Central memory CD8-positive, alpha-beta T cell (primary cell): Measurements from ENCODE around the gene CSNK1G1.
"Not testable (repeated sequence)": the region's sequence is repeated elsewhere in the genome, so short reads cannot be mapped to it uniquely, and the experiment has no call there.

Experiments
- ATAC-seq: fragments of 150-1000 bp; cut with Tn5 transposase; replicated peaks from 2 replicates; pipeline ENCODE4 v1.10.0; 2022; ENCODE audit warnings: mild to moderate bottlenecking, moderate FRiP score, moderate number of reproducible peaks; ENCODE audit not compliant: poor library complexity, severe bottlenecking; ENCODE audit errors: extremely low read depth
- DNase-seq, 2 donors: peaks; one replicate each; pipeline ENCODE4 v3.0.0; 2021; ENCODE audit warnings: low spot score in 2 of 2
- H3K27ac Mint-ChIP-seq: one replicate; pipeline ENCODE4 v1.8.0; 2022; ENCODE audit warnings: low read depth, mild to moderate bottlenecking, moderate library complexity, mixed read lengths
- H3K27me3 Mint-ChIP-seq: one replicate; pipeline ENCODE4 v1.8.0; 2022; ENCODE audit warnings: mixed read lengths
- H3K36me3 Mint-ChIP-seq: one replicate; pipeline ENCODE4 v1.8.0; 2022; ENCODE audit warnings: mild to moderate bottlenecking, moderate library complexity, mixed read lengths; ENCODE audit not compliant: insufficient read depth
- H3K4me1 Mint-ChIP-seq: one replicate; pipeline ENCODE4 v1.8.0; 2022; ENCODE audit warnings: mixed read lengths
- H3K4me3 Mint-ChIP-seq: one replicate; pipeline ENCODE4 v1.8.0; 2022; ENCODE audit warnings: mild to moderate bottlenecking, moderate library complexity, mixed read lengths
- H3K9me3 Mint-ChIP-seq: one replicate; pipeline ENCODE4 v1.8.0; 2022; ENCODE audit warnings: mixed read lengths

Gene CSNK1G1

DNA sequence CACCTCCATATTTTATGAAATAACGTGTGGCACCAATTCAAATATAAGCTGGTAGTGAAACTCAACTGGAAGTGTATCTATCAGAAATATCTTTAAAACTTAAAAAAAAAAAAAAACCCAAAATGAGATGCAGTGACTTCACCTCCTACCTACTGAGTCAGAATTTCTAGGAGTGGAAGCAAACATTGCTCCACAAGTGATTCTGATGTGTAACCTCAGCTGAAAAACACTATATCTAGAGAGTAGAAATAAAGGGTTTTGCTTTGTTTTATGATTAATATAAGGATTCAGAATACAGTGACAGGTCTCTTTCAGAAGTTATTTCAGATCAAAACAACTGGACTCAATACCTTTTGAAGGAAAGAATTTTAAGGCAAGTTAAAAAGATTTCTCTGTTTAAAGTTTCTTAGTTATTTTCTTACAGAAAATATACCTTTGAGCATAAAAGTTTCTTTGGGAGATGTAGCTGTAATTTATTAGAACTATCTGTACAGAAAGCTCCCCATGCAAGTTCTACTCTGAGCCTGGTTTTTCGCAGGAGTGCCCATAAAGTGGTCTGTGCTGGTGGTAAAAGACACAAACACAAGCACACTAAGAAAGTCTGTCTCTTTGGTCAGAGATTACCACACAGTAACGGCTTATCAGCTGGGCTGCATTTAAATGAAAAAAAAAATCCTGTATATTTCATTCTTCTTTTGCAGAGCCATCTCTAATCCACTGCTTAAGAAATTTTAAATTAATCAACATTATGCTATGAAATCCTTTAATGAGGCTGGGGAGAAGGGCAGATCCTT lies 133.2 kb downstream of the CSNK1G1 start:
- H3K4me3 Mint-ChIP-seq: no peak overlapping the region
- no peaks in the 10 kb centered on the region for H3K27me3 Mint-ChIP-seq
- H3K36me3 Mint-ChIP-seq: no peaks in the 10 kb centered on the region
- no peaks in the 10 kb centered on the region for H3K4me1 Mint-ChIP-seq
- no peak for ATAC-seq
- DNase-seq: no peak
- no peaks in the 10 kb centered on the region for H3K9me3 Mint-ChIP-seq
- no peak overlapping the region for H3K27ac Mint-ChIP-seq

DNA sequence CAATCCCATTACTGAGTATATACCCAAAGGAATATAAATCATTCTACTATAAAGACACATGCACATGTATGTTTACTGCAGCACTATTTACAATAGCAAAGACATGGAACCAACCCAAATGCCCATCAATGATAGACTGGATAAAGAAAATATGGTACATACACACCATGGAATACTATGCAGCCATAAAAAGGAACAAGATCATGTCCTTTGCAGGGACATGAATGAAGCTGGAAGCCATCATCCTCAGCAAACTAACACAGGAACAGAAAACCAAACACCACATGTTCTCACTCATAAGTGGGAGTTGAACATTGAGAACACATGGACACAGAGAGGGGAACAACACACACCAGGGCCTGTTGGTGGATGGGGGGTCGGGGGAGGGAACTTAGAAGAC lies 134.1 kb downstream of the CSNK1G1 start:
- not testable (repeated sequence) for H3K4me1 Mint-ChIP-seq, ATAC-seq, H3K4me3 Mint-ChIP-seq, H3K27ac Mint-ChIP-seq, H3K9me3 Mint-ChIP-seq, DNase-seq, H3K27me3 Mint-ChIP-seq, H3K36me3 Mint-ChIP-seq

DNA sequence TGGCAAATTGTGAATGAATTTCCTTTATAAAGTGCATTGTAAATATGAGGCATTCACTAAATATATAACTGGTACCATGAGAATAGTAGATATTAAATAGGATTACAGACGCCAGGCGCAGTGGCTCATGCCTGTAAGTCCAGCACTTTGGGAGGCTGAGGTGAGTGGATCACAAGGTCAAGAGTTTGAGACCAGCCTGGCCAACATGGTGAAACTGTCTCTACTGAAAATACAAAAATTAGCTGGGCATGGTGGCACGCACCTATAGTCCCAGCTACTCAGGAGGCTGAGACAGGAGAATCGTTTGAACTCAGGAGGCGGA lies 138.6 kb downstream of the CSNK1G1 start:
- not testable (repeated sequence) for H3K4me1 Mint-ChIP-seq, H3K27ac Mint-ChIP-seq, H3K27me3 Mint-ChIP-seq, DNase-seq, H3K4me3 Mint-ChIP-seq, H3K9me3 Mint-ChIP-seq, ATAC-seq
- peaks cover 18% of the 10 kb centered on the region for H3K36me3 Mint-ChIP-seq

DNA sequence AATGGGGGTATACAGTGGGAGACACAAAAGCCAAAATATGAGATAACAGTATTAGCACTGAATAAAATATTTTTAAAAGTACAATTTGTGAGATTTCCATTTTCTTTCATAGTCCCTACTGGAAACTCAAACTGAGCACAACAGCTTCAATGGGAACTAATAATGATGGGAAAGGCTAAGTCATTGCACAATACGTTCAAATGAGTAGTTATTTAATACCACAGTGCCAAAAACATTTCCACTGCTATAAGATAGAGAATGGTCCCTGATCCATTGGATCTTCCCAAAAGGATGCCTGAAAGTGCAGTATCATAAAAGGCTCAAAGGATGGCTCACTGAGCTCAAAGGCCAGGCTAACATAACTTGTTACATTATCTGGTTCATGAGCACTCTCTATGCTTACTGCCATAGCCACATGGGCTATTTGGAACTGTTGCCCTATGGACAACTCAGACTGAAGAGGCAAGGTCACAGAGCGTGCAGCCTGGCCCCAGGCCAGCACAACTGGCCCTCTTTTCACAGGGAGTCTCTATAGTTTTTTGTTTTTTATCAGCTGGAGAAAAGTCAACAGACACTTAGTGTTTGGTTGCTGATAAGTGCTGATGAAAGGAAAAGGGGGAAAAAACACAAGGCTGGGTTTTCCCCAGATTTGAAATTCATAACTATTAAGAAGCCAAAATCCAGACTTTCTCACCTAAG lies 139.1 kb downstream of the CSNK1G1 start:
- DNase-seq (no peak), ATAC-seq (no peak)
- H3K9me3 Mint-ChIP-seq: no peaks in the 10 kb centered on the region
- no peak overlapping the region for H3K4me3 Mint-ChIP-seq
- H3K27ac Mint-ChIP-seq: no peak overlapping the region
- no peaks in the 10 kb centered on the region for H3K27me3 Mint-ChIP-seq
- H3K4me1 Mint-ChIP-seq: no peaks in the 10 kb centered on the region
- peaks cover 18% of the 10 kb centered on the region for H3K36me3 Mint-ChIP-seq

DNA sequence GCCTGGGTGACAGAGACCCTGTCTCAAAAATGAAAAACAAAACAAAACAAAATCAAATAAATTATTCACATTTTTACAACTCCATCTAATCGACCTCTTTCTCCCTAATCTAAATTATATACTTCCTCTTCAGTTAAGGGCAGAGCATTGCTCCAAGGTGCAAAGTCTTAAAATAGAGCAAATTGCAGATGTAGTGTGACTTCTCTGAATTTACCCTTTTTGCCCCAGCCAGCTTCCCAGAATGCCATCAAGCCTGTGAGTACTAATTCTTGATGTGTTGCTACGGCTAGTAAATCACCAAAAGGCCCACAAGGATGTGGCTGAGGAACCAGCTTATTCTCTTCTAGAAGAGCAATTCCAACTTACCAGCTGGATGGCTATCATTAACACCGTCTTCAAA lies 139.8 kb downstream of the CSNK1G1 start:
- DNase-seq: no peak
- no peak overlapping the region for H3K27ac Mint-ChIP-seq
- no peak for ATAC-seq
- H3K36me3 Mint-ChIP-seq: peaks cover 18% of the 10 kb centered on the region
- H3K9me3 Mint-ChIP-seq: no peaks in the 10 kb centered on the region
- no peak overlapping the region for H3K4me3 Mint-ChIP-seq
- no peaks in the 10 kb centered on the region for H3K27me3 Mint-ChIP-seq
- no peaks in the 10 kb centered on the region for H3K4me1 Mint-ChIP-seq

DNA sequence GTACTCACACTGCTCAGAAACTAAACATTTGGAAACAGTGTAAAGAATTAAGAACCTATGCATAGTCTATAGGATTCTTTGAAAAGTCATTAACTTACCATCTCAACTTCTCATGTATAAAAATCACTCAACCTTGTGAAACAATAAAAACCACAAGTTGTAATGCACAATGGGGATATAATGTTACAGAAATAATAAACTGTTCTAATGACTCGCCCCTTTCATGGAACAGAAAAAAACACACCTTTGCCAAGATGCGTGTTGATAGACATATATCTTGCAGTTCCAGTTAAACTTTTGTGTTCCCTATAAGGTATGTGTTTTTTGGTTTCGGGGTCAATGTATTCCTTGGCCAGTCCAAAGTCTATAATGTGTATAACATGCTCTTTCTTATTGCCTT lies 142.3 kb downstream of the CSNK1G1 start:
- no peak overlapping the region for H3K27ac Mint-ChIP-seq
- no peaks in the 10 kb centered on the region for H3K9me3 Mint-ChIP-seq
- peaks cover 18% of the 10 kb centered on the region for H3K36me3 Mint-ChIP-seq
- no peak overlapping the region for H3K4me3 Mint-ChIP-seq
- no peaks in the 10 kb centered on the region for H3K27me3 Mint-ChIP-seq
- H3K4me1 Mint-ChIP-seq: no peaks in the 10 kb centered on the region
- DNase-seq (no peak), ATAC-seq (no peak)

DNA sequence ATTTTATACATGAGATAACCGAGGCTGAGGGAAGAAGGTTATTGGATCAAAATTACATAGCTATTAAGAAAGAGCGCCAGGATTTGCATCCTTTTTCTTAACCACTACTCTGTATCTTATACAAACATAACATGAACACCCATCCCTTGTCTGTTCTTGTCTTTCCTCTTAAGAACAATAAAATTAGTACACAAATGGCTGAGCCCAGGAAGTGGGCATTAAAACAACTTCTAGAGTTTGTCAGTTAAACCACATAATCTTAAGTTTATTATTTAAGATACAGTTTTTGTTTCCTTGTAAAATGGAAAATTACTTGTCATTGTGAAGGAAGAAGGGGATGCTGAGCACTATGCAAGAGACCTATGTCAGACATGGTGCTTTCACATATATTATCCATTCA lies 144.3 kb downstream of the CSNK1G1 start:
- H3K9me3 Mint-ChIP-seq: no peaks in the 10 kb centered on the region
- H3K27ac Mint-ChIP-seq: no peak overlapping the region
- H3K4me1 Mint-ChIP-seq: no peaks in the 10 kb centered on the region
- no peak overlapping the region for H3K4me3 Mint-ChIP-seq
- DNase-seq (no peak), ATAC-seq (no peak)
- no peaks in the 10 kb centered on the region for H3K27me3 Mint-ChIP-seq
- H3K36me3 Mint-ChIP-seq: peaks cover 18% of the 10 kb centered on the region

DNA sequence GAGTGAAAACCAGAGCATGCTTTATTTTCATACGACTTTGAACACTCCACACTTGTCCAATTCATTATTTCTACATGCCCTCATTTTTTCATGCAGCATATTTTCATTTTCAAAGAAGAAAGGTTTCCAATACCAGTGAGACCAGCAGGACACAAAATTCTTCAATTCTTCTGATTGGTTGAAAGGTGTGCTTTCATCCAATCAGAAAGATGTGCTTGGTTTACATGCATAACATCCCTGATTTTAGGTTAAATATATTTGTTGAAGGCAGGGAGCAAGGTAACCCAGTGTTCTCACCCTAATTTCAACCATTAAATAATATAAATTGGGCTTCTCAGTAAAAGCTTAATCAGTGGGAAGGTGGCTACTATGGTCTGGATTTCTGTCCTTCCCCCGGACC lies 145.6 kb downstream of the CSNK1G1 start:
- Mint-ChIP-seq H3K4me3 (no peak overlapping the region), H3K27me3 (no peaks in the 10 kb centered on the region), H3K27ac (no peak overlapping the region), H3K9me3 (no peaks in the 10 kb centered on the region), H3K36me3 (peaks cover 20% of the 10 kb centered on the region), H3K4me1 (no peaks in the 10 kb centered on the region)
- DNase-seq (no peak), ATAC-seq (no peak)

DNA sequence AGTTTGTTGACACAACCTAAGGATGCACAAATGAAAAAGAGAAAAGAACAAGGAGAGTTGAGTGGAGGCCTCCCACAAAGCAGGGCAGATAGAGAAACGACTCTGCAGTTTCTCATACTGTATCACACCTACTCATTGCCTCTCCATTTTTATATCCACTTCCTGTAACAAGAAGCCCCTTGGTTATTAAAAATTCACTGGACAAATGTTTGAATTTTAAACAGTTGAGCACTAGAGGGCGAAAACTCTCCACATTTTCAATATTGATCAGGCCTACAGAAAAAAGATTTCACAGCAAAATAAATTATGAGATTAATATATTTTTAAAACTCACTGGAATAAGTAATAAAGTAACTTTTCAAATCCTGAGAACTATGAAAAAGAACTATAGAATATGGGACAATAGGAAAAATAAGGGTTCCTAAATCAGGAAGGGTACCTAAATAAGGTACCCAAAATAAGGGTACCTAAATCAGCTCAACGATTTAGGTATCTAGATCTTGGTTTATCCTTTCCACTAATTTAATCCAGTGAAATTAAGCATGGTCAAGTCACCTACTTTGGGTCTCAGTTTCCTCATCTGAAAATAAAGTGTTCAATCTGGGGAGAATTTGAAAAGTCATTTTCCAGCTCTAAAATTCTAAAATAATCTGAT lies 146.2 kb downstream of the CSNK1G1 start:
- DNase-seq (no peak), ATAC-seq (no peak)
- no peak overlapping the region for H3K4me3 Mint-ChIP-seq
- H3K27me3 Mint-ChIP-seq: no peaks in the 10 kb centered on the region
- H3K36me3 Mint-ChIP-seq: peaks cover 19% of the 10 kb centered on the region
- peak overlapping the region; percentile 41 for H3K27ac Mint-ChIP-seq
- H3K4me1 Mint-ChIP-seq: no peaks in the 10 kb centered on the region
- H3K9me3 Mint-ChIP-seq: no peaks in the 10 kb centered on the region

DNA sequence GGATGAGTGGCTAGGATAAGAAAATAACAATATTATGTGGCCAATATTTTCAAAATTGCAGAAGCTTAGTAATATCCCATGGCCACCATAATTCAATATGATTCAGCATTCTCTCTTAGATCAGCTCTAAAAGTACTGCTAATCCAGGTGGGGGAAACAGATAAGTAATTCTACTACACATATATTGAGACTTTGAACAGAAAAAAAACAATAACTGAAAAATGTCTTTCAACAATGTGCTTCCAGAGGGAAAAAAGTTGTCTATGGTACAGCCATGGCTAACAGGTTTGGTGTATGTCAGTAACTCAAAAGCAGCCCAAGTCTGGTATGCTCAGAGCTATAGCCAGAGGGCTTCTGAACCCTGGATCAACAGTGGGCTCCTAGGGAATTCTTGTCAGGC lies 150.8 kb downstream of the CSNK1G1 start:
- peaks cover 28% of the 10 kb centered on the region for H3K36me3 Mint-ChIP-seq
- DNase-seq (no peak), ATAC-seq (no peak)
- H3K4me3 Mint-ChIP-seq: no peak overlapping the region
- no peak overlapping the region for H3K27ac Mint-ChIP-seq
- H3K4me1 Mint-ChIP-seq: no peaks in the 10 kb centered on the region
- H3K27me3 Mint-ChIP-seq: no peaks in the 10 kb centered on the region
- H3K9me3 Mint-ChIP-seq: no peaks in the 10 kb centered on the region

DNA sequence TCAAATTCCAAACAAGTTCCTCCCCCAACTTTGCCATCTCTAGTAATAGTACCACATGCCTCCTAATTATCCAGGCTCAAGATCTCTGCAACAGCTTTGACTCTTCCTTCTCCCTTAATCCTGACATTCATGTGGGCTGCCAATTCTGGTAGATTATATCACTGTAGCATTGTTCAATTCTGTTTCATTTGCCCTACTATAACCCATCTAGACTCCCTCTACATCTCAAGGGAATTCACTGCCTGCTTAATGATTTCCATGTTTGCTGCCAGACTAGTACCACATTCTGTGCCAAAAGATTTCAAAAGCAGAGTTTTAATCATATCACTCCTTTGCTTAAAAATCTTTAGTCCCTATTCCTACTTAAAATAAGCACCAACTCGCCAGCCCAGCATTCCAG lies 158.5 kb downstream of the CSNK1G1 start:
- H3K4me3 Mint-ChIP-seq: no peak overlapping the region
- no peak for DNase-seq
- ATAC-seq: no peak
- H3K36me3 Mint-ChIP-seq: peaks cover 32% of the 10 kb centered on the region
- H3K4me1 Mint-ChIP-seq: no peaks in the 10 kb centered on the region
- H3K27me3 Mint-ChIP-seq: no peaks in the 10 kb centered on the region
- no peak overlapping the region for H3K27ac Mint-ChIP-seq
- no peaks in the 10 kb centered on the region for H3K9me3 Mint-ChIP-seq

DNA sequence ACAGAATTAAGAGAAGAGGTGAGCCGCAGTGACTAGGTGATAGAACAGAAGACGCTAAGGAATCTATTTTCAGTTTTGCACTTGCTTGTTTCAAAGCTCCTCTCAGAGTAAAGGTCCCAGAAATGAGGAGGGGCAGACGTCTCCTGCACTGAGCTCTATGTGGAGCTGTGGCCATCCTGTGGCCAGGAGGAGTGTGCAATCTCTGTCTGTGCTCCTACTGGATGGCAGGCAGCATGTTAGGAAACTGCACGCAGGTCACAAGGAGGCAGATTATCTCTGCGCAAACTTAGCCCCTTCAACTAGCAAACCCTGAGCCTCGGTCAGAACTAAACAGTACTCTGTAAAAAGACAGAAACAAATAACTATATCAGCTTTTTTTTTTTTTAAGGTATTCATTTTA lies 162.0 kb downstream of the CSNK1G1 start:
- H3K4me1 Mint-ChIP-seq: no peaks in the 10 kb centered on the region
- peaks cover 26% of the 10 kb centered on the region for H3K36me3 Mint-ChIP-seq
- ATAC-seq (no peak), DNase-seq (no peak)
- H3K4me3 Mint-ChIP-seq: no peak overlapping the region
- H3K9me3 Mint-ChIP-seq: no peaks in the 10 kb centered on the region
- no peak overlapping the region for H3K27ac Mint-ChIP-seq
- H3K27me3 Mint-ChIP-seq: no peaks in the 10 kb centered on the region
